HG02571 (cell line): ENCODE data around the gene CCDC185.

Experiments
- ATAC-seq: cut with Tn5 transposase; IDR thresholded peaks from one replicate; pipeline ENCODE4 v1.9.1; 2021; ENCODE audit warnings: mild to moderate bottlenecking, moderate library complexity; ENCODE audit not compliant: unreplicated experiment

Gene CCDC185

GRCh38 chr1:223393275-223394214 is at the start of gene CCDC185:
Gene CCDC185 (plus strand): TSS chr1:223393415. CDS start chr1:223393476, 61 bp downstream.
- no peak for ATAC-seq

GRCh38 chr1:223343692-223344091 is 49.5 kb upstream of the CCDC185 start:
- ATAC-seq = no peak

- no peak for ATAC-seq
Measured at GRCh38 chr1:223344491-223344890, 48.7 kb upstream of the CCDC185 start.

- no peak for ATAC-seq
Measured at GRCh38 chr1:223345720-223346119, 47.5 kb upstream of the CCDC185 start.

- no peak for ATAC-seq
Measured at GRCh38 chr1:223346311-223346710, 46.9 kb upstream of the CCDC185 start.

GRCh38 chr1:223347583-223347982 is 45.6 kb upstream of the CCDC185 start:
- no peak for ATAC-seq

GRCh38 chr1:223348439-223348838 is 44.8 kb upstream of the CCDC185 start:
- no peak for ATAC-seq

- no peak for ATAC-seq
Measured at GRCh38 chr1:223349241-223349640, 44.0 kb upstream of the CCDC185 start.

GRCh38 chr1:223350361-223350908 is 42.8 kb upstream of the CCDC185 start:
- ATAC-seq = no peak

GRCh38 chr1:223352944-223353343 is 40.3 kb upstream of the CCDC185 start:
- no peak for ATAC-seq

GRCh38 chr1:223353939-223354338 is 39.3 kb upstream of the CCDC185 start:
- no peak for ATAC-seq

- no peak for ATAC-seq
Measured at GRCh38 chr1:223355699-223356098, 37.5 kb upstream of the CCDC185 start.

- ATAC-seq = no peak
Measured at GRCh38 chr1:223358826-223359225, 34.4 kb upstream of the CCDC185 start.

- no peak for ATAC-seq
Measured at GRCh38 chr1:223363057-223363855, 30.0 kb upstream of the CCDC185 start.

GRCh38 chr1:223363856-223364684 is 29.1 kb upstream of the CCDC185 start, which contains the start of gene SUSD4:
Gene SUSD4 (minus strand): TSS chr1:223364176. CDS start chr1:223363425, 751 bp downstream.
- ATAC-seq = no peak

GRCh38 chr1:223364685-223365382 is 28.4 kb upstream of the CCDC185 start:
- ATAC-seq = no peak

GRCh38 chr1:223374064-223374610 is 19.1 kb upstream of the CCDC185 start:
- ATAC-seq = no peak

GRCh38 chr1:223378754-223379153 is 14.5 kb upstream of the CCDC185 start:
- ATAC-seq = no peak

- no peak for ATAC-seq
Measured at GRCh38 chr1:223386013-223386412, 7.2 kb upstream of the CCDC185 start.

- ATAC-seq = no peak
Measured at GRCh38 chr1:223390618-223391017, 2.6 kb upstream of the CCDC185 start.
